ENCODE data around the gene AUTS2.
A peak's percentile ranks its signal among the peaks of the same experiment; 100 is the strongest.

AUTS2 gene

GRCh38 chr7:69598081-69598486 lies at the start of gene AUTS2:
TSS of gene AUTS2 (plus strand) at chr7:69598475. CDS start at chr7:69599654, 1,179 bp downstream.
- DNase-seq (ENCODE audit: low spot score), result peak; percentile 36

- DNase-seq (ENCODE audit: low spot score), result no peak
Measured at GRCh38 chr7:69550991-69551390, 47.3 kb upstream of the AUTS2 start.

GRCh38 chr7:69553190-69553589 lies 45.1 kb upstream of the AUTS2 start:
- no peak for DNase-seq (ENCODE audit: low spot score)

GRCh38 chr7:69561266-69561960 lies 36.9 kb upstream of the AUTS2 start:
- no peak for DNase-seq (ENCODE audit: low spot score)

GRCh38 chr7:69564454-69565417 lies 33.5 kb upstream of the AUTS2 start:
- DNase-seq (ENCODE audit: low spot score), result no peak

GRCh38 chr7:69567800-69568199 lies 30.5 kb upstream of the AUTS2 start:
- no peak for DNase-seq (ENCODE audit: low spot score)

GRCh38 chr7:69568266-69568665 lies 30.0 kb upstream of the AUTS2 start:
- DNase-seq (ENCODE audit: low spot score), result no peak

- no peak for DNase-seq (ENCODE audit: low spot score)
Measured at GRCh38 chr7:69575651-69576050, 22.6 kb upstream of the AUTS2 start.

- DNase-seq (ENCODE audit: low spot score), result no peak
Measured at GRCh38 chr7:69577221-69577620, 21.1 kb upstream of the AUTS2 start.

GRCh38 chr7:69585169-69585568 lies 13.1 kb upstream of the AUTS2 start:
- DNase-seq (ENCODE audit: low spot score), result no peak

- no peak for DNase-seq (ENCODE audit: low spot score)
Measured at GRCh38 chr7:69586321-69586720, 12.0 kb upstream of the AUTS2 start.

- no peak for DNase-seq (ENCODE audit: low spot score)
Measured at GRCh38 chr7:69588773-69589172, 9.5 kb upstream of the AUTS2 start.

GRCh38 chr7:69591805-69592204 lies 6.5 kb upstream of the AUTS2 start:
- DNase-seq (ENCODE audit: low spot score), result no peak

- DNase-seq (ENCODE audit: low spot score), result no peak
Measured at GRCh38 chr7:69593511-69593910, 4.8 kb upstream of the AUTS2 start.

- no peak for DNase-seq (ENCODE audit: low spot score)
Measured at GRCh38 chr7:69595415-69595814, 2.9 kb upstream of the AUTS2 start.

- no peak for DNase-seq (ENCODE audit: low spot score)
Measured at GRCh38 chr7:69596056-69596455, 2.2 kb upstream of the AUTS2 start.

GRCh38 chr7:69596723-69597277 lies 1.5 kb upstream of the AUTS2 start:
- no peak for DNase-seq (ENCODE audit: low spot score)

GRCh38 chr7:69597278-69598076 lies 798 bp upstream of the AUTS2 start:
- DNase-seq (ENCODE audit: low spot score), result no peak

GRCh38 chr7:69598487-69599285 lies 411 bp downstream of the AUTS2 start:
- no peak for DNase-seq (ENCODE audit: low spot score)

GRCh38 chr7:69599286-69599954 lies 1.1 kb downstream of the AUTS2 start:
- no peak for DNase-seq (ENCODE audit: low spot score)
